ENCODE data around the gene SLC36A2.
A peak's percentile ranks its signal among the peaks of the same experiment; 100 is the strongest.
"Not testable (repeated sequence)": the region's sequence is repeated elsewhere in the genome, so short reads cannot be mapped to it uniquely, and the experiment has no call there.

Gene SLC36A2

GRCh38 chr5:151326266-151326665 lies 21.1 kb downstream of the SLC36A2 start:
- DNase-seq (ENCODE audit: low spot score): no peak

- no peak for DNase-seq (ENCODE audit: low spot score)
Measured at GRCh38 chr5:151320481-151320880, 26.9 kb downstream of the SLC36A2 start.

GRCh38 chr5:151318850-151319732 lies 28.3 kb downstream of the SLC36A2 start:
- peak; percentile 13 for DNase-seq (ENCODE audit: low spot score)

- no peak for DNase-seq (ENCODE audit: low spot score)
Measured at GRCh38 chr5:151317871-151318270, 29.5 kb downstream of the SLC36A2 start.

- peak; percentile 87 for DNase-seq (ENCODE audit: low spot score)
Measured at GRCh38 chr5:151315998-151316597, 31.3 kb downstream of the SLC36A2 start.

GRCh38 chr5:151313357-151313756 lies 34.0 kb downstream of the SLC36A2 start:
- no peak for DNase-seq (ENCODE audit: low spot score)

- DNase-seq (ENCODE audit: low spot score): no peak
Measured at GRCh38 chr5:151312756-151313324, 34.5 kb downstream of the SLC36A2 start.

- DNase-seq (ENCODE audit: low spot score): no peak
Measured at GRCh38 chr5:151310932-151311331, 36.4 kb downstream of the SLC36A2 start.

GRCh38 chr5:151309821-151310220 lies 37.5 kb downstream of the SLC36A2 start:
- DNase-seq (ENCODE audit: low spot score): not testable (repeated sequence)

- not testable (repeated sequence) for DNase-seq (ENCODE audit: low spot score)
Measured at GRCh38 chr5:151309266-151309665, 38.1 kb downstream of the SLC36A2 start.

GRCh38 chr5:151303666-151304065 lies 43.7 kb downstream of the SLC36A2 start, which contains the start of gene SLC36A3:
TSS of gene SLC36A3 (minus strand) at chr5:151303766. CDS start at chr5:151303354, 412 bp downstream.
- no peak for DNase-seq (ENCODE audit: low spot score)

- peak; percentile 87 for DNase-seq (ENCODE audit: low spot score)
Measured at GRCh38 chr5:151298063-151298855, 49.1 kb downstream of the SLC36A2 start.

GRCh38 chr5:151296974-151297373 lies 50.4 kb downstream of the SLC36A2 start:
- no peak for DNase-seq (ENCODE audit: low spot score)

GRCh38 chr5:151296478-151296830 lies 50.9 kb downstream of the SLC36A2 start:
- no peak for DNase-seq (ENCODE audit: low spot score)

- DNase-seq (ENCODE audit: low spot score): no peak
Measured at GRCh38 chr5:151295791-151296477, 51.4 kb downstream of the SLC36A2 start.

- DNase-seq (ENCODE audit: low spot score): no peak
Measured at GRCh38 chr5:151295138-151295537, 52.2 kb downstream of the SLC36A2 start.

- no peak for DNase-seq (ENCODE audit: low spot score)
Measured at GRCh38 chr5:151293624-151294023, 53.7 kb downstream of the SLC36A2 start.

GRCh38 chr5:151288180-151288579 lies 59.2 kb downstream of the SLC36A2 start:
- no peak for DNase-seq (ENCODE audit: low spot score)

- DNase-seq (ENCODE audit: low spot score): no peak
Measured at GRCh38 chr5:151286246-151286645, 61.1 kb downstream of the SLC36A2 start.

- DNase-seq (ENCODE audit: low spot score): no peak
Measured at GRCh38 chr5:151285683-151286082, 61.7 kb downstream of the SLC36A2 start.

- DNase-seq (ENCODE audit: low spot score): no peak
Measured at GRCh38 chr5:151284392-151284967, 62.9 kb downstream of the SLC36A2 start.

All from AG08395 (cell line).